GM21360 (cell line): ENCODE data around the gene KRTAP10-3.

Source experiments
- ATAC-seq: cut with Tn5 transposase; IDR thresholded peaks from one replicate; pipeline ENCODE4 v1.9.1; 2021; ENCODE audit warnings: mild to moderate bottlenecking, moderate library complexity; ENCODE audit not compliant: unreplicated experiment

Gene KRTAP10-3

GRCh38 chr21:44508711-44509445 is 49.7 kb downstream of the KRTAP10-3 start:
- ATAC-seq: no peak

DNA sequence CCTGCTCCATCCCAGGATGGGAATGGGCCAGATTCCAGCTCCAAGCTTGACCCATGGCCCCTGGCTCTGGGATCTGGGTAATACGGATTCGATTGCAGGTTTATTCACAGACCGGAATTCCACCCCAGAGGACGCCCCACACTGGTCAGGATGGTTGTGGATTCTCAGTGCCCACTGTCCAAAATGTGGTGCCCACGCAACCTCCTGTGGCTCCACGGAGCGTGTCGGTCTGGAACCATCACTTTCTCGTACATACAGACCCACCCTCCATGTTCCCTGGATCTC is 50.2 kb downstream of the KRTAP10-3 start:
- ATAC-seq: no peak
